Suprapubic skin (tissue), 4 donors: ENCODE measurements around the gene WDR11. TPM values are rescaled to one million over a fixed set of nuclear protein-coding genes. Genes with fewer than 3 reads are reported as not detected.

Source experiments
- DNase-seq, 2 donors: peaks; one replicate each; pipeline ENCODE4 v3.0.0-alpha.2; 2019; ENCODE audit warnings: low spot score in 2 of 2
- H3K27ac ChIP-seq: fragments of 200-600 bp; sonication (generic); one replicate; pipeline ENCODE4 v1.5.1; 2019
- H3K27me3 ChIP-seq: fragments of 200-600 bp; sonication (generic); one replicate; pipeline ENCODE4 v1.5.1; 2019
- H3K36me3 ChIP-seq: fragments of 200-600 bp; sonication (generic); one replicate; pipeline ENCODE4 v1.5.1; 2019
- H3K4me1 ChIP-seq: fragments of 200-600 bp; sonication (generic); one replicate; pipeline ENCODE4 v1.5.1; 2019
- H3K4me3 ChIP-seq: fragments of 200-600 bp; sonication (generic); one replicate; pipeline ENCODE4 v1.5.1; 2019; ENCODE audit warnings: mild to moderate bottlenecking
- H3K9me3 ChIP-seq: fragments of 200-600 bp; sonication (generic); one replicate; pipeline ENCODE4 v1.5.1; 2019
- EP300 ChIP-seq: sonication (generic); formaldehyde crosslinking; IDR thresholded peaks from one replicate; pipeline ENCODE4 v1.6.1; 2017; ENCODE audit warnings: antibody characterized with exemption
- POLR2A ChIP-seq, 2 donors: fragments of 450-650 bp; IDR thresholded peaks; one replicate each; pipeline ENCODE4 v1.6.1; 2017; ENCODE audit warnings: antibody characterized with exemption in 2 of 2, mild to moderate bottlenecking in 2 of 2, moderate library complexity in 2 of 2
- POLR2AphosphoS5 ChIP-seq, 3 donors: sonication (generic); formaldehyde crosslinking; IDR thresholded peaks; one replicate each; pipeline ENCODE4 v1.6.1; 2017; ENCODE audit warnings: antibody characterized with exemption in 3 of 3
- WGBS: methylation state at CpG from one replicate; pipeline ENCODE4 v1.1.5; 2018; 5-methylcytosine and 5-hydroxymethylcytosine counted together
- total RNA-seq, 4 donors: library from RNA; depleted of rRNA; stranded (reverse); fragments of >200 nt; gene quantifications; one replicate each; pipeline ENCODE4 v1.1.0, GENCODE V29; 2016
- TF ChIP-seq, protein P1 (sequence below), 2 donors: fragments of 200-600 bp in 1 of 2; fragments of 450-650 bp in 1 of 2; sonication (generic) in 1 of 2; IDR thresholded peaks; one replicate each; pipeline ENCODE4 v1.5.1; 2016 to 2019; ENCODE audit warnings: antibody characterized with exemption in 2 of 2, mild to moderate bottlenecking in 1 of 2, moderate library complexity in 1 of 2

WDR11 gene
- total RNA-seq, 4 donors from 2014 or later = 32.9 to 107 (median 64.7) TPM

- 78% methylated on average over 7 of the region's 9 CpGs for WGBS
- Histone ChIP-seq H3K9me3 (no peaks in the 10 kb centered on the region), H3K4me1 (no peaks in the 10 kb centered on the region), H3K27ac (no peak overlapping the region), H3K4me3 (no peak overlapping the region), H3K27me3 (peaks cover 3% of the 10 kb centered on the region), H3K36me3 (no peaks in the 10 kb centered on the region)
- DNase-seq = no peak
- TF ChIP-seq POLR2A (IDR thresholded peaks at IDR 0.05) = no peak
- TF ChIP-seq POLR2AphosphoS5 (IDR thresholded peaks at IDR 0.05) = no peak
- TF ChIP-seq EP300 = no peak
- TF ChIP-seq, protein P1, sequence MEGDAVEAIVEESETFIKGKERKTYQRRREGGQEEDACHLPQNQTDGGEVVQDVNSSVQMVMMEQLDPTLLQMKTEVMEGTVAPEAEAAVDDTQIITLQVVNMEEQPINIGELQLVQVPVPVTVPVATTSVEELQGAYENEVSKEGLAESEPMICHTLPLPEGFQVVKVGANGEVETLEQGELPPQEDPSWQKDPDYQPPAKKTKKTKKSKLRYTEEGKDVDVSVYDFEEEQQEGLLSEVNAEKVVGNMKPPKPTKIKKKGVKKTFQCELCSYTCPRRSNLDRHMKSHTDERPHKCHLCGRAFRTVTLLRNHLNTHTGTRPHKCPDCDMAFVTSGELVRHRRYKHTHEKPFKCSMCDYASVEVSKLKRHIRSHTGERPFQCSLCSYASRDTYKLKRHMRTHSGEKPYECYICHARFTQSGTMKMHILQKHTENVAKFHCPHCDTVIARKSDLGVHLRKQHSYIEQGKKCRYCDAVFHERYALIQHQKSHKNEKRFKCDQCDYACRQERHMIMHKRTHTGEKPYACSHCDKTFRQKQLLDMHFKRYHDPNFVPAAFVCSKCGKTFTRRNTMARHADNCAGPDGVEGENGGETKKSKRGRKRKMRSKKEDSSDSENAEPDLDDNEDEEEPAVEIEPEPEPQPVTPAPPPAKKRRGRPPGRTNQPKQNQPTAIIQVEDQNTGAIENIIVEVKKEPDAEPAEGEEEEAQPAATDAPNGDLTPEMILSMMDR (IDR thresholded peaks at IDR 0.05) = no peak
Measured at GRCh38 chr10:120832106-120832505, 19.1 kb upstream of the WDR11 start.

- Histone ChIP-seq H3K4me3 (no peak overlapping the region), H3K4me1 (no peaks in the 10 kb centered on the region), H3K36me3 (no peaks in the 10 kb centered on the region), H3K9me3 (no peaks in the 10 kb centered on the region), H3K27ac (no peak overlapping the region), H3K27me3 (peaks cover 3% of the 10 kb centered on the region)
- DNase-seq = no peak
- 62% methylated on average over 6 of the region's 6 CpGs for WGBS
- TF ChIP-seq, protein P1 (IDR thresholded peaks at IDR 0.05) = no peak
- no peak for TF ChIP-seq POLR2AphosphoS5 (IDR thresholded peaks at IDR 0.05)
- TF ChIP-seq POLR2A (IDR thresholded peaks at IDR 0.05) = no peak
- TF ChIP-seq EP300 = no peak
Measured at GRCh38 chr10:120833222-120833928, 17.8 kb upstream of the WDR11 start.

- TF ChIP-seq POLR2A (IDR thresholded peaks at IDR 0.05) = no peak
- TF ChIP-seq POLR2AphosphoS5 (IDR thresholded peaks at IDR 0.05) = no peak
- TF ChIP-seq EP300 = no peak
- TF ChIP-seq, protein P1 (IDR thresholded peaks at IDR 0.05) = no peak
- DNase-seq = no peak
- Histone ChIP-seq H3K27ac (no peak overlapping the region), H3K36me3 (no peaks in the 10 kb centered on the region), H3K4me1 (no peaks in the 10 kb centered on the region), H3K4me3 (no peak overlapping the region), H3K27me3 (peaks cover 1% of the 10 kb centered on the region), H3K9me3 (no peaks in the 10 kb centered on the region)
- WGBS = 81% methylated on average over 2 of the region's 2 CpGs
Measured at GRCh38 chr10:120835603-120836002, 15.6 kb upstream of the WDR11 start.

DNA sequence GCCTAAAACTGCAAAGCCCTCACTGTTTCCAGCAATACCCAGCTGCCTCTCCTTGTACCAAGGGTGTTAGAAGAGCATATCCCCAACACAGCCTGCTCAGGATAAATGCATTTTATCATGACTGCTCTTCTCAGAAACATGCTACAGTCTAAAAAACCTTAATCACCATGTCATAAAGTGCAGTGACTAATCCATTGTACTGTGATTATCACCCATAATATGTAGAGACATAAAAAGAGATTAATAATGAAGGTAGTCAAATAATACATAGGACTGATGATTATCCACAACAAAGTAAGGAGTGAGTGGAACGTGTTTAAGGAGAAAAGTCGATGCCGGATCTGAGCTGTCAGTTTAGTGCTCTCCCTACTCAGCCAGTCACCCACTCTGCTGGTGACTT, 12.2 kb upstream of the WDR11 start:
- Histone ChIP-seq H3K4me1 (no peaks in the 10 kb centered on the region), H3K27ac (no peak overlapping the region), H3K36me3 (no peaks in the 10 kb centered on the region), H3K27me3 (no peaks in the 10 kb centered on the region), H3K9me3 (no peaks in the 10 kb centered on the region), H3K4me3 (no peak overlapping the region)
- DNase-seq = no peak
- WGBS = 96% methylated on average over 3 of the region's 3 CpGs
- no peak for TF ChIP-seq EP300

GRCh38 chr10:120841522-120842189, 9.5 kb upstream of the WDR11 start:
- Histone ChIP-seq H3K4me3 (no peak overlapping the region), H3K27ac (no peak overlapping the region), H3K9me3 (no peaks in the 10 kb centered on the region), H3K27me3 (no peaks in the 10 kb centered on the region), H3K36me3 (no peaks in the 10 kb centered on the region), H3K4me1 (no peaks in the 10 kb centered on the region)
- WGBS = 72% methylated on average over 1 of the region's 1 CpG
- no peak for DNase-seq
- no peak for TF ChIP-seq POLR2AphosphoS5 (IDR thresholded peaks at IDR 0.05)
- TF ChIP-seq, protein P1 (IDR thresholded peaks at IDR 0.05) = no peak
- no peak for TF ChIP-seq POLR2A (IDR thresholded peaks at IDR 0.05)
- TF ChIP-seq EP300 = no peak
